ENCODE results near the gene CEP126. TPM values are rescaled to one million over a fixed set of nuclear protein-coding genes. Genes with fewer than 3 reads are reported as not detected.

The CEP126 gene
- total and polyA plus RNA-seq, 2 of the 13 experiments (the other 11 are each of a cell fraction or from before 2014, with no cell fraction given) = 1.4 to 1.7 TPM

DNA sequence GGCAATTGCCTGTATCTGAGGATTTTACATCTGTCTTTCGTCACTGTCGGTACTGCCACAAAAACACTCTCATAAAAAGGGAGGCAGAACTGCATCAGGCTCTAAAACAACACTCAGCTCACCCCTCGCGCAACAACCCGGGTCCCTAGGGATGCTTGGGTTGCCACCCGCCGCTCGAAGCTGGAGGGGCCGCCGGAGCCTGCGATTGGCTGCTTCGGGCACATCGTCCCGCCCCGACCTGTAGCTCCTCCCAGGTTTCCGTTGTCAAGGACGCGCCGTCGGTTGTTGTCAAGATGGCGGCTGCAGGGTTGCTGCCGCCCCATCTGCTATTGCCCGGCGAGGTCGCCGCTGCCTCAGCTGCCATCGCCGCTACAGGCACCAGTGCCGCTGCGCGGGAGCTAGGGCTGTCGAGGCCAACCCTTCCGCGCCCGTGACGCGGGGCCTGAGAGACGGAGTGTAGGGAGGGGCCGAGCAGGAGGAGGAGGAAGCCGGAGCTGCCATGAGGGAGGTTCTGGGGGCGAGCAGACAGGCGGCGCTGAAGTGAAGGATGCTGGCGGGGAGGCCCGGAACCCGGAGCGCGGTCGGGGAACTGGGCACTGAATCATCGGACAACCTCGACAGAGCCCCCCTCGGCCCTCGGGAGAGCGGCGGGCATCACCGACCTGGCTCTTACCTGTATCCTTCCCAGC, at the start of gene CEP126 (continued):
- TF ChIP-seq, protein P1, sequence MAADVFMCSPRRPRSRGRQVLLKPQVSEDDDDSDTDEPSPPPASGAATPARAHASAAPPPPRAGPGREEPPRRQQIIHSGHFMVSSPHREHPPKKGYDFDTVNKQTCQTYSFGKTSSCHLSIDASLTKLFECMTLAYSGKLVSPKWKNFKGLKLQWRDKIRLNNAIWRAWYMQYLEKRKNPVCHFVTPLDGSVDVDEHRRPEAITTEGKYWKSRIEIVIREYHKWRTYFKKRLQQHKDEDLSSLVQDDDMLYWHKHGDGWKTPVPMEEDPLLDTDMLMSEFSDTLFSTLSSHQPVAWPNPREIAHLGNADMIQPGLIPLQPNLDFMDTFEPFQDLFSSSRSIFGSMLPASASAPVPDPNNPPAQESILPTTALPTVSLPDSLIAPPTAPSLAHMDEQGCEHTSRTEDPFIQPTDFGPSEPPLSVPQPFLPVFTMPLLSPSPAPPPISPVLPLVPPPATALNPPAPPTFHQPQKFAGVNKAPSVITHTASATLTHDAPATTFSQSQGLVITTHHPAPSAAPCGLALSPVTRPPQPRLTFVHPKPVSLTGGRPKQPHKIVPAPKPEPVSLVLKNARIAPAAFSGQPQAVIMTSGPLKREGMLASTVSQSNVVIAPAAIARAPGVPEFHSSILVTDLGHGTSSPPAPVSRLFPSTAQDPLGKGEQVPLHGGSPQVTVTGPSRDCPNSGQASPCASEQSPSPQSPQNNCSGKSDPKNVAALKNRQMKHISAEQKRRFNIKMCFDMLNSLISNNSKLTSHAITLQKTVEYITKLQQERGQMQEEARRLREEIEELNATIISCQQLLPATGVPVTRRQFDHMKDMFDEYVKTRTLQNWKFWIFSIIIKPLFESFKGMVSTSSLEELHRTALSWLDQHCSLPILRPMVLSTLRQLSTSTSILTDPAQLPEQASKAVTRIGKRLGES (CRISPR knock-in tag; IDR thresholded peaks at IDR 0.05; ENCODE audit: borderline replicate concordance) = no peak
- TF ChIP-seq, protein P2, sequence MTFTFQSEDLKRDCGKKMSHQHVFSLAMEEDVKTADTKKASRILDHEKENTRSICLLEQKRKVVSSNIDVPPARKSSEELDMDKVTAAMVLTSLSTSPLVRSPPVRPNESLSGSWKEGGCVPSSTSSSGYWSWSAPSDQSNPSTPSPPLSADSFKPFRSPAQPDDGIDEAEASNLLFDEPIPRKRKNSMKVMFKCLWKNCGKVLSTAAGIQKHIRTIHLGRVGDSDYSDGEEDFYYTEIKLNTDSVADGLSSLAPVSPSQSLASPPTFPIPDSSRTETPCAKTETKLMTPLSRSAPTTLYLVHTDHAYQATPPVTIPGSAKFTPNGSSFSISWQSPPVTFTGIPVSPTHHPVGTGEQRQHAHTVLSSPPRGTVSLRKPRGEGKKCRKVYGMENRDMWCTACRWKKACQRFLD (CRISPR knock-in tag; IDR thresholded peaks at IDR 0.05; ENCODE audit: borderline replicate concordance) = no peak
- TF ChIP-seq HMGA1 (CRISPR knock-in tag; conservative IDR thresholded peaks at IDR 0.05) = no peak
- no peak for TF ChIP-seq CCAR2 (optimal IDR thresholded peaks at IDR 0.05; ENCODE audit: low read depth, low read length)
- TF ChIP-seq NR2F2 (IDR thresholded peaks at IDR 0.05; ENCODE audit: borderline replicate concordance, low read depth) = no peak
- TF ChIP-seq, protein P3, sequence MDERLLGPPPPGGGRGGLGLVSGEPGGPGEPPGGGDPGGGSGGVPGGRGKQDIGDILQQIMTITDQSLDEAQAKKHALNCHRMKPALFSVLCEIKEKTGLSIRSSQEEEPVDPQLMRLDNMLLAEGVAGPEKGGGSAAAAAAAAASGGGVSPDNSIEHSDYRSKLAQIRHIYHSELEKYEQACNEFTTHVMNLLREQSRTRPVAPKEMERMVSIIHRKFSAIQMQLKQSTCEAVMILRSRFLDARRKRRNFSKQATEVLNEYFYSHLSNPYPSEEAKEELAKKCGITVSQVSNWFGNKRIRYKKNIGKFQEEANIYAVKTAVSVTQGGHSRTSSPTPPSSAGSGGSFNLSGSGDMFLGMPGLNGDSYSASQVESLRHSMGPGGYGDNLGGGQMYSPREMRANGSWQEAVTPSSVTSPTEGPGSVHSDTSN (CRISPR knock-in tag; IDR thresholded peaks at IDR 0.05) = no peak
- TF ChIP-seq ZNF772 (CRISPR knock-in tag; IDR thresholded peaks at IDR 0.05) = no peak
- TF ChIP-seq ZNF614 (CRISPR knock-in tag; IDR thresholded peaks at IDR 0.05; ENCODE audit: borderline replicate concordance) = peak; percentile 67; the same call in 1 of the 2 replicates
- TF ChIP-seq, protein P4, sequence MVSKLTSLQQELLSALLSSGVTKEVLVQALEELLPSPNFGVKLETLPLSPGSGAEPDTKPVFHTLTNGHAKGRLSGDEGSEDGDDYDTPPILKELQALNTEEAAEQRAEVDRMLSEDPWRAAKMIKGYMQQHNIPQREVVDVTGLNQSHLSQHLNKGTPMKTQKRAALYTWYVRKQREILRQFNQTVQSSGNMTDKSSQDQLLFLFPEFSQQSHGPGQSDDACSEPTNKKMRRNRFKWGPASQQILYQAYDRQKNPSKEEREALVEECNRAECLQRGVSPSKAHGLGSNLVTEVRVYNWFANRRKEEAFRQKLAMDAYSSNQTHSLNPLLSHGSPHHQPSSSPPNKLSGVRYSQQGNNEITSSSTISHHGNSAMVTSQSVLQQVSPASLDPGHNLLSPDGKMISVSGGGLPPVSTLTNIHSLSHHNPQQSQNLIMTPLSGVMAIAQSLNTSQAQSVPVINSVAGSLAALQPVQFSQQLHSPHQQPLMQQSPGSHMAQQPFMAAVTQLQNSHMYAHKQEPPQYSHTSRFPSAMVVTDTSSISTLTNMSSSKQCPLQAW (CRISPR knock-in tag; IDR thresholded peaks at IDR 0.05) = peak; percentile 94
- no peak for TF ChIP-seq CEBPB (IDR thresholded peaks at IDR 0.05; ENCODE audit: borderline replicate concordance, low read depth, low read length)
- TF ChIP-seq LCORL (IDR thresholded peaks at IDR 0.05) = no peak
- TF ChIP-seq LCORL (CRISPR knock-in tag; IDR thresholded peaks at IDR 0.05) = peak; percentile 88
- TF ChIP-seq, protein P5, sequence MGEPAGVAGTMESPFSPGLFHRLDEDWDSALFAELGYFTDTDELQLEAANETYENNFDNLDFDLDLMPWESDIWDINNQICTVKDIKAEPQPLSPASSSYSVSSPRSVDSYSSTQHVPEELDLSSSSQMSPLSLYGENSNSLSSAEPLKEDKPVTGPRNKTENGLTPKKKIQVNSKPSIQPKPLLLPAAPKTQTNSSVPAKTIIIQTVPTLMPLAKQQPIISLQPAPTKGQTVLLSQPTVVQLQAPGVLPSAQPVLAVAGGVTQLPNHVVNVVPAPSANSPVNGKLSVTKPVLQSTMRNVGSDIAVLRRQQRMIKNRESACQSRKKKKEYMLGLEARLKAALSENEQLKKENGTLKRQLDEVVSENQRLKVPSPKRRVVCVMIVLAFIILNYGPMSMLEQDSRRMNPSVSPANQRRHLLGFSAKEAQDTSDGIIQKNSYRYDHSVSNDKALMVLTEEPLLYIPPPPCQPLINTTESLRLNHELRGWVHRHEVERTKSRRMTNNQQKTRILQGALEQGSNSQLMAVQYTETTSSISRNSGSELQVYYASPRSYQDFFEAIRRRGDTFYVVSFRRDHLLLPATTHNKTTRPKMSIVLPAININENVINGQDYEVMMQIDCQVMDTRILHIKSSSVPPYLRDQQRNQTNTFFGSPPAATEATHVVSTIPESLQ (CRISPR knock-in tag; conservative IDR thresholded peaks at IDR 0.05) = no peak
- TF ChIP-seq, protein P6, sequence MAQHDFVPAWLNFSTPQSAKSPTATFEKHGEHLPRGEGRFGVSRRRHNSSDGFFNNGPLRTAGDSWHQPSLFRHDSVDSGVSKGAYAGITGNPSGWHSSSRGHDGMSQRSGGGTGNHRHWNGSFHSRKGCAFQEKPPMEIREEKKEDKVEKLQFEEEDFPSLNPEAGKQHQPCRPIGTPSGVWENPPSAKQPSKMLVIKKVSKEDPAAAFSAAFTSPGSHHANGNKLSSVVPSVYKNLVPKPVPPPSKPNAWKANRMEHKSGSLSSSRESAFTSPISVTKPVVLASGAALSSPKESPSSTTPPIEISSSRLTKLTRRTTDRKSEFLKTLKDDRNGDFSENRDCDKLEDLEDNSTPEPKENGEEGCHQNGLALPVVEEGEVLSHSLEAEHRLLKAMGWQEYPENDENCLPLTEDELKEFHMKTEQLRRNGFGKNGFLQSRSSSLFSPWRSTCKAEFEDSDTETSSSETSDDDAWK (CRISPR knock-in tag; IDR thresholded peaks at IDR 0.05) = no peak
- TF ChIP-seq MYC (CRISPR knock-in tag; IDR thresholded peaks at IDR 0.05; ENCODE audit: borderline replicate concordance) = peak; percentile 78

Data from HepG2 (cell line).